K562 (cell line): ENCODE data around the gene DGCR2. TPM values are rescaled to one million over a fixed set of nuclear protein-coding genes. Genes with fewer than 3 reads are reported as not detected.

Experiments used
- ARID3B ChIP-seq: fragments of 250-450 bp; sonication (Bioruptor Pico); IDR thresholded peaks from 2 replicates; pipeline ENCODE4 v1.4.0; 2020; ENCODE audit warnings: borderline replicate concordance
- ATF6 ChIP-seq: sonication (generic); formaldehyde crosslinking; IDR thresholded peaks from 2 replicates; pipeline ENCODE4 v1.4.0; 2020; ENCODE audit warnings: mild to moderate bottlenecking, missing genetic modification reagents
- EP300 ChIP-seq: IDR thresholded peaks from 2 replicates; pipeline ENCODE4 v1.6.1; 2012; ENCODE audit warnings: low read length, improper control_type of control experiment
- EP400 ChIP-seq: fragments of 450-650 bp; IDR thresholded peaks from 2 replicates; pipeline ENCODE4 v1.6.1; 2017; ENCODE audit warnings: antibody characterized with exemption, mild to moderate bottlenecking, moderate library complexity
- MAX ChIP-seq: sonication (generic); formaldehyde crosslinking; IDR thresholded peaks from 2 replicates; pipeline ENCODE4 v1.9.0; 2022; ENCODE audit warnings: mild to moderate bottlenecking, missing genetic modification reagents
- MCM3 ChIP-seq: fragments of 450-650 bp; IDR thresholded peaks from 2 replicates; pipeline ENCODE4 v1.6.1; 2016
- MEF2A ChIP-seq: IDR thresholded peaks from 2 replicates; pipeline ENCODE4 v1.6.1; 2011; ENCODE audit warnings: low read depth, mild to moderate bottlenecking, low read length, moderate library complexity; ENCODE audit not compliant: control insufficient read depth
- MYNN ChIP-seq, 2 experiments: sonication (generic); formaldehyde crosslinking in 1 of 2; IDR thresholded peaks; 2 replicates each; pipeline versions ENCODE4 v1.5.0 to v1.6.1; 2016 to 2020; ENCODE audit warnings: antibody characterized with exemption in 1 of 2, missing genetic modification reagents in 1 of 2
- NCOA2 ChIP-seq, 2 experiments: fragments of 450-650 bp; IDR thresholded peaks; 2 replicates each; pipeline ENCODE4 v1.6.1; 2018; ENCODE audit warnings: mild to moderate bottlenecking in 2 of 2, moderate library complexity in 1 of 2; ENCODE audit not compliant: partially characterized antibody in 2 of 2
- NONO ChIP-seq, 2 experiments: fragments of 200-400 bp in 1 of 2; fragments of 450-650 bp in 1 of 2; formaldehyde crosslinking in 1 of 2; IDR thresholded peaks; 2 replicates each; pipeline ENCODE4 v1.6.1; 2017; ENCODE audit warnings: low read depth in 2 of 2, mild to moderate bottlenecking in 2 of 2, moderate library complexity in 2 of 2, low read length in 1 of 2
- POLR2G ChIP-seq: fragments of 200-400 bp; formaldehyde crosslinking; IDR thresholded peaks from 2 replicates; pipeline ENCODE4 v1.6.1; 2017; ENCODE audit warnings: low read depth, mild to moderate bottlenecking, antibody characterized with exemption, low read length, moderate library complexity
- RBM14 ChIP-seq: fragments of 200-400 bp; formaldehyde crosslinking; IDR thresholded peaks from 2 replicates; pipeline ENCODE4 v1.6.1; 2018; ENCODE audit warnings: low read depth, mild to moderate bottlenecking, low read length, moderate library complexity, borderline replicate concordance; ENCODE audit not compliant: insufficient read depth
- SIN3A ChIP-seq, 2 experiments: fragments of 150-350 bp in 1 of 2; IDR thresholded peaks; 2 replicates each; pipeline ENCODE4 v1.6.1; 2011 to 2016; ENCODE audit warnings: borderline replicate concordance in 2 of 2, low read depth in 2 of 2, low read length in 2 of 2, mild to moderate bottlenecking in 2 of 2, moderate library complexity in 2 of 2; ENCODE audit not compliant: control insufficient read depth in 1 of 2
- SMARCC2 ChIP-seq: fragments of 450-650 bp; IDR thresholded peaks from 2 replicates; pipeline ENCODE4 v1.6.1; 2017; ENCODE audit warnings: antibody characterized with exemption, moderate library complexity, mild to moderate bottlenecking, low read depth
- TAF9B ChIP-seq: fragments of 450-650 bp; IDR thresholded peaks from 2 replicates; pipeline ENCODE4 v1.6.1; 2018; ENCODE audit warnings: mild to moderate bottlenecking; ENCODE audit not compliant: partially characterized antibody
- TARDBP ChIP-seq: fragments of 450-650 bp; IDR thresholded peaks from 2 replicates; pipeline ENCODE4 v1.6.1; 2016
- THAP12 ChIP-seq: fragments of 250-450 bp; sonication (Bioruptor Pico); IDR thresholded peaks from 2 replicates; pipeline ENCODE4 v1.9.0; 2021; ENCODE audit warnings: mild to moderate bottlenecking, inconsistent platforms
- ZNF740 ChIP-seq, 3 experiments: fragments of 200-800 bp in 1 of 3; sonication (Bioruptor generic) in 1 of 3; sonication (generic) in 1 of 3; formaldehyde crosslinking in 1 of 3; IDR thresholded peaks; 2 replicates each; pipeline versions ENCODE4 v1.6.1 to v1.8.0; 2016 to 2022; ENCODE audit warnings: mild to moderate bottlenecking in 2 of 3, missing compliant biosample characterization in 2 of 3, missing genetic modification characterization in 2 of 3, missing genetic modification reagents in 1 of 3
- polyA plus RNA-seq, 8 experiments: library from polyadenylated mRNA; depleted of rRNA in 4 of 8; stranded (reverse) in 5 of 8; unstranded in 3 of 8; fragments of >200 nt; fragmentation: Nextera tagmentation in 2 of 8; fragmentation: Illumina TruSeq in 1 of 8; extraction: Ambion mirVana in 2 of 8; extraction: Trizol in 1 of 8; gene quantifications; 2 replicates each; pipeline versions ENCODE4 v1.2.1 to v1.2.3, GENCODE V29; 2011 to 2014; ENCODE audit warnings: inconsistent platforms in 1 of 8, missing spikeins in 1 of 8
- total RNA-seq, 7 experiments: library from RNA; depleted of rRNA in 6 of 7; stranded (reverse); fragments of >200 nt in 6 of 7; fragmentation: Illumina TruSeq in 2 of 7; extraction: Trizol in 2 of 7; gene quantifications; 2 replicates each; pipeline versions ENCODE4 v1.2.1 to v1.2.3, GENCODE V29; 2011 to 2021; ENCODE audit warnings: low replicate concordance in 1 of 7

The DGCR2 gene
- total and polyA plus RNA-seq, 9 of the 15 experiments (the other 6 are each of a cell fraction or from before 2014, with no cell fraction given) = 0.69 to 101 (median 56.4) TPM

GRCh38 chr22:19044381-19044780 lies 77.8 kb downstream of the DGCR2 start (continued):
- TF ChIP-seq ATF6 (CRISPR knock-in tag) (no peak), MAX (CRISPR knock-in tag) (peak; percentile 42; the same call in 1 of the 2 replicates), ARID3B (CRISPR knock-in tag) (no peak), SIN3A (IDR thresholded peaks at IDR 0.05; ENCODE audit: borderline replicate concordance in 2 of 2, control insufficient read depth in 1 of 2, low read depth in 2 of 2, low read length in 2 of 2) (no peak), POLR2G (0 out of 2 replicates have a peak, but pooled peaks have one; percentile 21), RBM14 (no peak), ZNF740 (CRISPR knock-in tag; IDR thresholded peaks at IDR 0.05) (0 out of 2 replicates have a peak, but pooled peaks have one; percentile 45), ZNF740 (tag; IDR thresholded peaks at IDR 0.05) (no peak), NCOA2 (IDR thresholded peaks at IDR 0.05; ENCODE audit: partially characterized antibody in 2 of 2) (no peak), TARDBP (no peak), EP400 (no peak), TAF9B (no peak), MEF2A (no peak), THAP12 (CRISPR knock-in tag) (0 out of 2 replicates have a peak, but pooled peaks have one; percentile 23), SMARCC2 (no peak), MYNN (IDR thresholded peaks at IDR 0.05) (no peak), MYNN (CRISPR knock-in tag; IDR thresholded peaks at IDR 0.05) (peak; percentile 24; the same call in 1 of the 2 replicates), NONO (IDR thresholded peaks at IDR 0.05; ENCODE audit: low read depth in 2 of 2, low read length in 1 of 2) (no peak), MCM3 (no peak), EP300 (no peak)
